Activated CD8-positive, alpha-beta memory T cell treated with anti-CD3 and anti-CD28 coated beads for 4 hours (primary cell): ENCODE data around the gene HIRA.
"Not testable (repeated sequence)": the region's sequence is repeated elsewhere in the genome, so short reads cannot be mapped to it uniquely, and the experiment has no call there.

Experiments
- DNase-seq, 2 donors: peaks; one replicate each; pipeline ENCODE4 v3.0.0-alpha.2; 2020; ENCODE audit warnings: low read depth in 2 of 2

Gene HIRA

DNA sequence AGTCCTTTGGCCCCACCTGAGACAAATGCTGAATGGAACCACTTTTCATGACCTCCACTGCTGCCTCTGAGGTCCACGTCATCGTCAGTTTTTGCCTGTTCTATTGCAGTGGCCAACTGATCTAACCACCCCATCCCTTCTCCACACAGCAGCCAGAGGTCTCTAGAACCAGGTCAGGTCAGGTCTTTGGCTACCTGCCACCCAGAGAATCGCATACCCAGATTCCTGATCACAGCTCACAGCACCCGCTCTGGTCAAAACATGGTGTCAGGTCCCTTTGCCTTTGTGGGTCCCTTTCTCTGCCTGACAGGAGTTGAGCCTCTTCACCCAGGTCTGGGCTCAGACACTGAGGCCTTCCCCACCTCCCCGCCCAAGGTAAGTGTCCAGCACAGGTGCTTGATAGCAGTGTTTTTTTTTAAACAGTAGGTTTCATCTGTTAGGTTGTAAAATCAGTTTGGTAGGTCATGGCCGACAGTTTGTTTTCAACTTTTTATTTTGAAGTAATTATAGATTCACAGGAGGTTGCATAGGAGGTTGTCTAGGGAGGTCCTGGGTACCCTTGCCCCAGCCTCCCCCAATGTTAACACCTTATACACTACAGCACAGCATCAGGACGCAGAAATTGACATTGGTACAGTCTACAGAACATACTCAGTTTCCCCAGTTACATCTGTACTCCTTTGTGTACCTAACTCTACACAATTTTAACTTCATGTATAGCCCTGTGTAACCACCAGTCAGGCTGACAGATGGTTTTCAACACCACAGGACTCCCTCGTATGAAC lies 9.1 kb upstream of the HIRA start:
- no peak for DNase-seq

DNA sequence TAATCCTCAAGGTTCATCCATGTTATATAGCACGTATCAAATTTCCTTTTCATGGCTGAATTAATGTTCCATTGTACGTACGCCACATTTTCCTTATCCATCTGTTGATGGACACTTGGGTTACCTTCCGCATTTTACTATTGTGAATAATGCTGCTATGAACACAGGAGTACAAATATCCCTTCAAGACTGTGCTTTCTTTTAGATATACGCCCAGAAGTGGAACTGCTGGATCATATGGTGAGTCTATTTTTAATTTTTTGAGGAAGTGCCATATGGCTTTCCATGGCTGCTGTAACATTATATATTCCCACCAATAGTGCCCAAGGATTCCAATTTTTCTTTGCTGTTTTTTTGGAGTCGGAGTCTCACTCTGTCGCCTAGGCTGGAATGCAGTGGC lies 6.8 kb upstream of the HIRA start:
- no peak for DNase-seq

DNA sequence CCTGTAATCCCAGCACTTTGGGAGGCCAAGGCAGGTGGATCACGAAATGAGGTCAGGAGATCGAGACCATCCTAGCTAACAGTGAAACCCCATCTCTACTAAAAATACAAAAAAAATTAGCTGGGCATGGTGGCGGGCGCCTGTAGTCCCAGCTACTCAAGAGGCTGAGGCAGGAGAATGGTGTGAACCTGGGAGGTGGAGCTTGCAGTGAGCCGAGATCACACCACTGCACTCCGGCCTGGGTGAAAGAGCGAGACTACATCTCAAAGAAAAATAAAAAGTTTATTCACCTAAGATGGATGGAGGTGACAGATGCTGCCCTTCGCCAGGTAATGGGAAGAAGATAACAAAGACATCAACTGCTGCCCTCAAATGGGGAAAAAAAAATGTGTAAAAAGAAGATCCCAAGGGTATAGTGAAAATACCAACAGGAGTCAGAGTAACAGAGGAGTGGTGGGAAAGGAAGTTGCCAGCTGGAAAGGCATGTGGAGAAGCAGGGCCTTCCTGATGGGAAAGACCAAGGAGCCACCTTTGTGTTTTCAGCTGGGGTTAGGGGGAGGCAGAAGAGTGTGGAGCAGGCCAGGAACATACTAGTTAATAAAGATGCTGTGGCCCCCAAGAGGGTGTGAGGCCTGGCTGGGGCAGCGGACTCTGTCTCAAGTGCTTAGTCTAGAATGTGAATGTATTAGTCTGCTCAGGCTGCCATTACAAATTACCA lies 5.1 kb upstream of the HIRA start:
- not testable (repeated sequence) for DNase-seq

DNA sequence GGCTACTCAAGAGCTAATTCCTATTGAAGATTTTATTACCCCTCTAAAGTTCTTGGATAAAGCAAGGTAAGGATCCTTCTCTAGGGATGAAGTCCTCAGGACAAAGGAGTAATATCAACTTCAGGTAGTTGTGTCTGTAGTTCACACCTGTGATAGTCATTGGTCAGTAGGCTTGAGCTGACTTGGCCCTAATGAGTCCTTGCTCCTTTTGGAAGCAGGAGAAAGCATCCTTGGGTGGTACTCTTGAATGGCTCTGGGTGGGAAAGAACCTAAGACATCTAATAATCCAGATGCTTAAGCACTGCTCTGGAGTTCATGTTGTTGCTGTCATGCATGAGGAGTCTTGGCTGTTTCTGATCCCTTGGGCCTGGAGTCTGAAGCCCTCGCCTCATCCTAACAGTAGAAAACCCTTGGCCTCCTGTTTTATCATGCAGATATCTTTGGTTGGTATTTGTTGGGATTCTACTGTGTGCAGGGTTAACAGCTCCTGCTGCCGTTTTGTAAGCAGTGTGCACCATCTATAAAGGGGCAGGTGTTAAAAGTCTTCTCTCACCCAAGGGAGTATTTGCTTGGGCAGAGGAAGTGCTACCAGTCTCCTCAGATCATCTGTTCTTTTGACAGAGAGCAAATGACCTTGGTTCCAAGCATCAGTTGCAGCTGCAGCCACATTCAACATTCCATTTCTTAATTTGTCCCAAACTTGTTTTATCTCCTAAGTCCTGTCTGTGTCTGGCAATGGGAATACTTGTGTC lies 3.5 kb upstream of the HIRA start:
- no peak for DNase-seq

DNA sequence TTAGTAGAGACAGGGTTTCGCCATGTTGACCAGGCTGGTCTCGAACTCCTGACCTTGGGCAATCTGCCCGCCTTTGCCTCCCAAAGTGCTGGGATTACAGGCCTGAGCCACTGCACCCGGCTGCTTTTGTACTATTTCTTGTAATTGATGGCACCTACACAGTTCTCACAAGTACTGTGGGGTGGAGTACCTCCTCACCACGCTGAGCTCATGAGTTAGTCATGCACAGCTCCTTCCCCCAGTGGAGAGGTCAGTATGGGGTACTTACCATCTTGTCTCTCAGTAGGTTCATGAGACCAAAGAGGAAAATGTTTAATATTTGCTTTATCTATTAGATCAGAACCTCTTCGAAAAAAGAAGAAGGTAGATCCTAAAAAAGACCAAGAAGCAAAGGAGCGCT lies 2.9 kb upstream of the HIRA start:
- DNase-seq: no peak

DNA sequence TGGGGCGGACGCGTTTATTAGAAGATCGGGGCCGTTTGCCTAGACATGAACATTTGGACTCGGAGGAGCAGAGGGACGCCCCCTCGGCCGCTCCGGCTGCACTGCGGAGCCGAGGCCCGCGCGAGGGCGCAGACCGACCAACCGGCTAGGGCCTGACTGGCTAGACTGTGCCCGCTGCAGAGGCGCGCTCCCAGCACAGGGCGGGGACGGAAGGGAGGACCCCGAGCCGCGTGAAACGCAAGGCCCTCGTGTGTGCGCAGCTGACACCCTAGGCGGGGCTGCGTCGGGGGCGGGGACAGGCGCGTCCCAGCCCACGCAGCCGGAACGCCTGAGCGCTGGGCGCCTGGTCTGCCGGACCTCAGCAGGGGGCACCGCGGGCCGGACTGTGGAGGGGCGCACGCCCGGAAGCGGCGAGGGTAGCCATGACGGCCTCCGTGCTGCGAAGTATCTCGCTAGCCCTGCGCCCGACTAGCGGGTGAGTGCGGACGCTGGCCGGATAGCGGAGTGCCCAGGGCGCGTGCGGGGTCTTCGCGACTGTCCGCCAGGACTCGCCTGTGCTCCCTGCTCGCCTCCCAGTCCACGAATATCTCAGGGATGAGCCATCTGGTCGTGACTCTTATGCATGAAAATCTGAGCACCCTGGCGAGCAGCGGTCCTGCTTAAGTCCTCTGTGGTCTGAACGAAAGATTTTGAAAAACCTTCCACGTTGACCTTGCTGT lies 759 bp upstream of the HIRA start, which contains the start of gene MRPL40:
MRPL40 (plus strand) TSS at position 413 of the 719 bp plus-strand sequence; CDS start at position 423, 10 bp downstream.
- DNase-seq: peak; percentile 81

DNA sequence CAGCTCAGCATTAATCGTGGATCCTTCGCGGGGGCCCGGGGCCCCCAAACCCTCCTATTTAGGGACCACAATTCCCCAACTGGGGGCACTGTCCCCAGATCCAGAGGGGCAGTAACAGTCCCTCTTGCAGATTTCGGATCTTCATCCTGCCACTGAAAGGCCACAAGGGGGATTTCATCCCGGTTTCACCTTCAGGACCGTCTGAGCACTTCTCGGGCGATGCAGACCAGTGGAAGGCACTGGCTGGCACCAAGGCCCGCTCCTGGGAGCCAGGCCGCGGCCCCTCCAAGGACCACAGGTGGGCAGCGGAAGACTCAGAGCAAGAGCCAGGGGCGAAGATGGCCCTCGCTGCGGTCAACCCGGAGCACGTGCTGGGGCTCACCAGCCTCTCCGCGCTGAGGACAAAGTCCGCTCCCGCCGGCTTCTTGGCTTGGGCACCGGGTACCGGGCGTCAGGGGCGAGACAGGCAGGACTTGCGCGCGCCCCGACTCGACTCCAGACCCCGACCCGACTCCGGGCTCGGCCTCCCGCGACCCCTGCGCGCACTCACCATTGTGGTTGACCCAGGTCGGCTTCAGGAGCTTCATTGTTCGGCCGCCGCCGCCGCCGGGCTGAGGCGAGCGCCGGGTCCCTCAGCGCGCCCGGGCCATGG lies 517 bp downstream of the HIRA start:
- no peak for DNase-seq

DNA sequence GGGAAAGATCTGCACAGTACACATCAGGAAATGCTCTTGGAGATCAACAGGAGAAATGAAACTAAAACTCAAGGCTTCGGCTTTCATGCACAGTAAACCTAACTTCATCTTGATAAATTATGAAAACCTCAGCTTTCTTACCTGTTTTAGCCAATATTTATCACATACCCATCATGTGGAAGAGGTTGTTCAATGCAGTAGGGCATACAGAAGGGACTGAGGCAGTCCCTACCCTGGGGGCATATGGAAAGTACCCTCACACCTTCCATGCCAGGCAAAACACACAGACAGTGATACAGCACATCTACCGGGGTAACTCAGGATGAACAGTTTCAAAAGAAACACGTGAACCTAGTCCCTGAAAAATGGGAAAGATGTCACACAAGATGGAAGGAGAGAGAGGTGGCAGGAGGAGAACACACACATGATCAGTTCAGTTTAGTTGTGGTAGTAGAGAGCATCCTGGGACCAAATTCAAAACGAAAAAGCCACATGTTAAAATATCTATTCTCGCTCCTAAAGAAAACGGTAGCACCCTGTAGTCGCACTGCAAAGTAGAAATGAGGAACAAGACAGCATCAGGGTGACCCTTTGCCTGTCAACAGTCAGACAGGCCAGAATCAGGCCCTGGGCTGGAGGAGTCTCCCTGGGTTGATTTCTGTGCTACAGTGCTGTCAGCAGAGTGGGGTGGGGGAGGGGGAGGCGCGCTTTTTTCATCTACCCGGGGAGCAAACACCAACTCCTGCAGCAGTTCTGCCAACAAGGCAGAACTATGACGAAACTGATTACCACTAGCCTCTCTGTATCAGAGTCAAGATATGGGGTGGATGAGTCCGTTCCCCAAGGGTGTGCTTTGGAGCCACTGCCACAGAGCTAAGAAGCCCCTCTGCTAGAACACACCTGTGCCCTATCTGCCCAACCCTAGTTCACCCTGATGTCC lies 1.3 kb downstream of the HIRA start:
- DNase-seq: no peak

DNA sequence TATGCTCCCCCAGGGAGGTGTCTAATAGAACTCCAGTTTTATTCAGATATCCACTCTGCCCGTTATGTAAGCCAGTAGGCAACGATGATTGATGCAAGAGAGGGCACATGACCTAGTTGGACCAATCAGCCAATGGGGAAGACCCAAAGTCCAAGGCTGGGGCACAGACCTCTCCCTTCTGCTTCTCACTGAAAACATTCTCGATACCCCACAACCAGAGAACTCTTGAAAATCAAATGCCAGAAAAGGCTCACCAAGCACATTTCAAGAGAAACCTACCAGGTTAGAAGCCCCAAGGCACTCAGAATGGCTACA lies 7.4 kb downstream of the HIRA start:
- no peak for DNase-seq

DNA sequence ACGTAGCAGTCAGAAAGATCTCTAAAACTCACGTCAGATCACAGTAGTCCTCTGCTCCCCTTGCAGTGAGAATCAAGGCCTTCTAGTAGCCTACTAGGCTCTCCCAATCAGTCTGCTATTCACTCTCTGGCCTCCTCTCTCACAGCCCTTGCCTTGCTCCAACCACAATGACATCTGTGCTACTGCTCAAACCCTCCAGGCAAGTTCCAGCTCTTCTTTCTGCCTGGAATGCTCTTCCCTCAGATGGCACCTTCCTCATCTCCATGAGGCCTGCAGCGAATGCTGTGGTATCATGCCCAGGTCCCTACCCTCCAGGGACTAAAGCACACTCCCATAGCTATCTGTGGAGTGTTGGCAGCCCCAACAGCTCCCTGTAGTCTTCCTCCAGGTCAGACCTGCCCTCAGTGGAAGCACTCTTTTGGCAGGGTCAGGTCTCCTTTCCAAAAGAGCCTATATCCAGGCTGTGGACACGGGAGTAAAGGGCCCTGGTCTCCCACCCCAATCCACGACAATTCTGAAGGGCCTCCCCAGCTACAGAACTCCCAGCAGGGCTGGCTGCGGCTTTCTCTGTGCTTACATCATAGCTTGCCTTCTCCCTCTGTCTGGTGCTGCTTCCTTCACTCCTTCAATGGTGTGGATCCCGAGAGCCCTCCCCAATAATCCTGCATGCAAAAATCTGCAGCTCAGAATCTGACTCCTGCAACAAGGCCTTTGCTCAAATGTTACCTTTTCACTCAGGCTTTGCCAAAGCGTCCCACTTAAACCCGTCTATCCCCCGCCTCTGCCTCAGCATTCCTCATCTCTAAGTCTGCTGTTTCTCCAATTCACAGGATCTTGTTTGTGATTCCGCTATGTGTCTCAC lies 8.9 kb downstream of the HIRA start:
- no peak for DNase-seq

DNA sequence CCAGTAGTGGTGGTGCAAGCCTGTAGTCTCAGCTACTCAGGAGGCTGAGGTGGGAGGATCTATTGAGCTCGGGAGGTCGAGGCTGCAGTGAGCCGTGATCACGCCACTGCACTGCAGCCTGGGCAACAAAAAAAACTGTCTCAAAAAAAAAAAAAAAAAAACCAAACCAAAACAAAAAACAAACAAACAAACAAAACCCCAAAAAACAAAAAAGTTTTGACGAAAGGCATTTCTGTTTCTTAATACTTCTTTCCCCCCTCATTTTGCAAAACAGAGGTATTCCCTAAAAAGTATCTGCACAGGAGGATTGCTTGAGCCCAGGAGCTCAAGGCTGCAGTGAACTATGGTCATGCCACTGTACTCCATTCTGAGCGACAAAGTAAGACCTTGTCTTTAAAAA lies 11.2 kb downstream of the HIRA start:
- DNase-seq: no peak

DNA sequence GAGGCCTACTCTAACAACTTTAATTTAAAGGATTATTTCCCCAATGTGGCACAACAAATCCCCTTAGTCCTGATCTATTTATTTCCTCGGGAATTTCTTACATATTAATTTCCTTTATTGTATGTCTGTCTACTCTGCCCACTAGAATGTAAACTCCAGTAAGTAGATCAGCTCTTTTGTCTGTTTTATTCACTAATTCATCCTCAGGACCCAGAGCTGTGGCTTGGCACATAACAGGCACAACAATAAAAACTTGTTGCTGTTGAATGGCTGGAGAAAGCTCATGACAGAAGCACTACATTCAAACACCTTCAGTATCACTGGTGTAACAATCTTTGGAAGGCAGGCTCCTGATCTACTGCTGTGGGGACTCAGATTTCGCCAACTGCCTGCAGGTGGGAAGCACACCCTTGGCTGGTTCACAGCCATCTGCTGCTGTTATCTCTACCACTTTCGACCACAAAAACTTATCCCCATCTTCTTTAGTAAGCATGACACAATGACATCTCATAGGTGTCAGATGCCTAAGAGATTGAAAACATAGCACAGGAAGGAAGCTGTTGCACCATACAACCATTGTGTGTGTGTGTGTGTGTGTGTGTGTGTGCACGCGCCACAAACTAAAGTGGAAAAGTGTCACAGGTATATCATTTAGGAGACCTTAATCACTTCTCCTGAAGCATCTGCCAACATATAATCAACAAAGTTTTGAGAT lies 11.9 kb downstream of the HIRA start:
- peak in 1 of 2 donors; percentile 22 for DNase-seq

DNA sequence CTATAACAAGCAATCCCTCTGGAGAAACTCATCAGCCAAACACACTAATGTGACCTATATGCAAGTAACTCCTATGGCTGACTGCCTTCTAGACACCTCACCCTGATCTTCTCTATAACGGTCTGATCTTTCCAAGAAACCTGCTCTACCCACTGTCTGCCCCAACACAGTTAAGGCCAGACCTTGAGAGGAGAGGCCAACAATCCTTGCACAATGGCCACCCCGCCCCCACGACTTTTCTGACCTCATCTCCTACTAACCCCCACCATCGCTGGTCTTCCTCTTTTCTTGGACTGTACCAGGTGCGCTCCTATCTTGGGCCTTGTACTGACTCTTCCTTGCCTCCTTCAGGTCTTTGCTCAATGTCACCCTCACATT lies 12.5 kb downstream of the HIRA start:
- no peak for DNase-seq

DNA sequence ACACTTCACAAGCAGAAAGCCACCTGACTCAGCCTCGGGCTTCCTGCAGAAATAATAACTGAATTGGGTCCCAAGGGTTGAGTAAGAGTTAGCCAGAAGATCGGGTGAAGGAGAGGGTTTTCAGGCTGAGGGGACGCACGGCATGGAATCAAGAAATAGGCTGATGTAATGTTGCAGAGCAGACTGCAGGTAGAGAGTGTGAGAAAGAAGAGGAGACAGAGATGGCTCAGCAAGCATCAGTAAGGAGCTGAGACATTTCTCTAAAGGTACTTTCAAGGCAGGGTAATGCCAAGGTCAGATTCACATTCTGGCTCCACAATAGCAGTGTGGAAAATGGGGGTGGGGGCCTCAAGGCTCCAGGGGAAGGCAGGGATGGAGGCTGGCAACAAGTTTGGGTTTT lies 18.6 kb downstream of the HIRA start:
- DNase-seq: no peak

DNA sequence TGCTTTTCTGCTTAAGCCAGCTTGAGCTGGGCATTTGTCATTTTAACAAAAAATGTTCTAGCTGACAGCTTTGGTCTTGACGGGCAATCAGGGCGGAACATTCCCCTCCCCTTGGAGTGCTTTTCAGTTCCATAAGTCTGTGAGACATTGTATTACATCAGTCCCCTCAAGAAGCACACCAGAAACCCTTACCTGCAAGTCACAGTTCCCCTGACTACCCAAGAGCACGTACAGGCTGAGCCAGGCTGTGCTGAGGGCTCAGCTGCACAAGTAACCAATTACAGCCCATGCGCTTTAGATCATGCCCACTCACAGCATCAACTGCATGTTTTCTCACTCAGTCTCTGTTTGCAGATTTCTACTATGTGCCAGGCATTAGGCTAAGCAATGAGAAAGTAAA lies 19.1 kb downstream of the HIRA start:
- no peak for DNase-seq

DNA sequence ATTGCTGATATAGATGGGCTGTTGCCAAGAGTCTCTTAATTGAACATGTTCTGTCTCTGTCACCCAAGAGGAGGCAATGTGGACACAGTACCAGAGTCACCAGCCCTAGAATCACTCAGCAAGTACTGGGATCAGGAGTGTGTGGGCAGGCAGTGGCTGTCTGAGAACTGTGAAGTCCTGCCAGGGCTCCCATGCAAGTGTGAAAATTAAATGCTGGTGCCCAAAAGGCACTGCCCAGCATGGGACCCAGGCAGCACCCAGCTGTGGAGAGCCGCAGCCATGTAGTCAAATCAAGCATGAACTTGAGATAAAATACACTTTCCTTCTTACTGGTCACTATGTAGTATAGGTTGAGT lies 19.9 kb downstream of the HIRA start:
- no peak for DNase-seq

DNA sequence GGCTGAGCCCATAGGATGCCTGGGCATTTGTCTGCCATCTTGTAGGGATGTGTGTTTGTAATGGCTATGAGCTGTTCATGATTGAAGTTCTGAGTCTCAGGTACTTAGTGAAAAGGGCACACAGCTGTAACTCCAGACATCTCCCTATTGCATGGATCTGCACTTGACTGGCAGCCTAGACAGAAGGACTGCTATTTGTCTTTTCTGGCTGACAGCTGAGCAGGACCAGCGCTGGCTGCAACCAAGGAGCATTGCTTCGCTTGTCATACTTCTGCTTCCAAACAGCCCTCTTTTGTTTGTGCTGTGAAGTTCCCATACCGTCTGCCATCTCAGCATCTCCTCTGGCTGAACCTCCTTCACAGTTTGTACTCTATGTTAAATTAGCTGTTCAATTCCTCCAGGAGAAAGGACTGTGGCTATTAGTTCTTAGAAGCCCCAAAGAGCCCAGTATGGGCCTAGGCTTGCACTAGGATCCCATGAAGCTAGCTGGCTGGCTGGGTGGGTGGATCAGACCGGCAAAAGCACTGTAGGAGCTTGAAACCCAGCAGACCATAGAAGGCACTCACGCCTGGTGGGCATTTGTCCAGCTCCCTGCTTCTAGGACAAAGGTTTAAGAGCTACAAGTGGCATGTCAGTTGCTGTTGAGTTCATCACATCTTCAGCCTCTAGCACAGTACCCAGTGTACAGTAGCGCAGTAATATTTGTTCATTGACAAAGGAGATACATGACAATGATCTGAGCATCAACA lies 20.4 kb downstream of the HIRA start:
- no peak for DNase-seq
